ENCODE data around the gene CD19.
"Not testable (repeated sequence)": the region's sequence is repeated elsewhere in the genome, so short reads cannot be mapped to it uniquely, and the experiment has no call there.

Gene CD19

GRCh38 chr16:28910086-28911031 is 21.4 kb upstream of the CD19 start:
- no peak for DNase-seq

- no peak for DNase-seq
These were observed 19.2 kb upstream of the CD19 start for GRCh38 chr16:28912558-28912957.

- no peak for DNase-seq
These were observed 17.6 kb upstream of the CD19 start for GRCh38 chr16:28913946-28914724.

DNA sequence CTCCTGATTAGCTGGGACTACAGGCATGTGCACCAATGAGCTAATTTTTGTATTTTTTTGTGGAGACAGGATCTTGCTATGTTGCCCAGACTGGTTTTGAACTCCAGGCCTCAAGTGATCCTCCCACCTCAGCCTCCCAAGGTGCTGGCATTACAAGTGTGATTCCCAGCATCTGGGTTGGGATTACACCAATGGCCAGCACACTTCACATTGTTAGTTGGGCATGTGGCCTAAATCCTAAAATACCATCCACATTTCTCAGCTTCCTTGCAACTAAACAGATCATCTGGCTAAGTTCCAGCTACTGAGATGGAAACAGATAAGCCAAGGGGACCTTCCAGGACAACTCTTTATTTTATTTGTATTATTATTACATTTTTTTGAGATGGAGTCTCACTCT is 16.6 kb upstream of the CD19 start:
- no peak for DNase-seq

DNA sequence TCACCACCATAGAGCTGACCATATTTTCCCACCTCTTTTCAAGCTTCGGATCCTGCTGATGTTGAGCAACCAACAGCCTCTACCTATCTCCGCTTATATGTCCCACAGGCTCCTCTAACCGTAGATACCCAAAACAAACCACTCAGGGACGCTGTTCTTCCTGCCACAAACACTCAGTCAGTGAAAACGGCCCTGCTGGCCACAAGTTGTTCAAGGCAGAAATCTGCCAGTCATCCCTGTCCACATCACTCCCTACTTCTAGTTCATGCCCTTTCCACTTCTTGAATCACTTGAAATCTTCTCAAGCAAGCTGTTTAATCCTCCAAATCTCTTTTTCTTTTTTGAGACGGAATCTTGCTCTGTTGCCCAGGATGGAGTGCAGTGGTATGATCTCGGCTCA is 14.7 kb upstream of the CD19 start:
- DNase-seq, result no peak

DNA sequence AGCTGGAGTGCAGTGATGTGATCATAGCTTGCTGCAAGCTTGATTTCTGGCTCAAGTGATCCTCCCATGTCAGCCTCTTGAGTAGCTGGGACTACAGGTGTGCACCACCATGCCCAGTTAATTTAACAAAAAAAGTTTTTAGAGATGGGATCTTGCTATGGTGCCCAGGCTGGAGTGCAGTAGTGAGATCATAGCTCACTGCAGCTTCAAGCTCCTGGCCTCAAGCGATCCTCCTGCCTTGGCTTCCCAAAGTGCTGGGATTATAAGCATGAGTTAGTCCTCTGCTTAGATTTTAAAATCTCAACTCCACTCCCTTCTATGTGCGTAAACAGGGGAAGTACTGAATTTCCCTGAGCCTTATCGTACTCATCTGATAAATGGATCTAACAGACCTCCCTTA is 13.1 kb upstream of the CD19 start:
- no peak for DNase-seq

DNA sequence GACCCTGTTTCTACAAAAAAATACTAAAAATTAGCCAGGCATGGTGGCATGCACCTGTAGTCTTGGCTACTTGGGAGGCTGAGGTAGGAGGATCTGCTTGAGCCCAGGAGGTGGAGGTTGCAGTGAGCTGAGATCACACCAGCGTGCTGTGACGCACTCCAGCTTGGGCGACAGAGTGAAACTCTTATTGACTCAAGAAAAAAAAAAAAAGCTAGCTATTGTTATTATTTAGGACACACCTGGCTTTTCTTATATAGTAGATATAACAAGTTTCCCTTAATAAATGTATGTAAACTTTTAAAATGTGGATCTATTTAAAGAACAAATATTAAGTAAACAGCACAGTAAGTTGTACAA is 8.6 kb upstream of the CD19 start:
- DNase-seq, result no peak

GRCh38 chr16:28923652-28924398 is 7.9 kb upstream of the CD19 start:
- DNase-seq, result no peak

DNA sequence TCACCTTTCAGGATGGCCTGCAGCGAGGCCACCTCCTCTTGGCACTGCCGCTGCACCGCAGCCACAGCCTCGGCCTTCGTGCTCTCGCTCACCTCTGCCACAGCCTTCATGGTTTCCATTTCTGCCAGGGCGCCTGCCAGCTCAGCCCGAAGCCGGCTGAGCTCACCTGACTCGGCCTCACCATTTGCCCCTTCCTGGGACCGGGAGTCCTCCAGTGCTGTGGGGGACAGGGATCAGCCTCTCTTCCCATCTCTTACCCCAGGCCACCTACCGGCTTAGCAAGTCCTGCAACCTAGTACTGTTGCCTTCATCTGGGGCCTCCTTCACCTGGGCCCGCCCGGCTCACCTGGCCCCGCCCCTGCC is 7.4 kb upstream of the CD19 start:
- no peak for DNase-seq

GRCh38 chr16:28924762-28925385 is 6.9 kb upstream of the CD19 start, which contains the start of gene RABEP2:
TSS of gene RABEP2 (minus strand) at chr16:28925238. CDS start at chr16:28925163, 75 bp downstream.
- DNase-seq, result peak; percentile 93

DNA sequence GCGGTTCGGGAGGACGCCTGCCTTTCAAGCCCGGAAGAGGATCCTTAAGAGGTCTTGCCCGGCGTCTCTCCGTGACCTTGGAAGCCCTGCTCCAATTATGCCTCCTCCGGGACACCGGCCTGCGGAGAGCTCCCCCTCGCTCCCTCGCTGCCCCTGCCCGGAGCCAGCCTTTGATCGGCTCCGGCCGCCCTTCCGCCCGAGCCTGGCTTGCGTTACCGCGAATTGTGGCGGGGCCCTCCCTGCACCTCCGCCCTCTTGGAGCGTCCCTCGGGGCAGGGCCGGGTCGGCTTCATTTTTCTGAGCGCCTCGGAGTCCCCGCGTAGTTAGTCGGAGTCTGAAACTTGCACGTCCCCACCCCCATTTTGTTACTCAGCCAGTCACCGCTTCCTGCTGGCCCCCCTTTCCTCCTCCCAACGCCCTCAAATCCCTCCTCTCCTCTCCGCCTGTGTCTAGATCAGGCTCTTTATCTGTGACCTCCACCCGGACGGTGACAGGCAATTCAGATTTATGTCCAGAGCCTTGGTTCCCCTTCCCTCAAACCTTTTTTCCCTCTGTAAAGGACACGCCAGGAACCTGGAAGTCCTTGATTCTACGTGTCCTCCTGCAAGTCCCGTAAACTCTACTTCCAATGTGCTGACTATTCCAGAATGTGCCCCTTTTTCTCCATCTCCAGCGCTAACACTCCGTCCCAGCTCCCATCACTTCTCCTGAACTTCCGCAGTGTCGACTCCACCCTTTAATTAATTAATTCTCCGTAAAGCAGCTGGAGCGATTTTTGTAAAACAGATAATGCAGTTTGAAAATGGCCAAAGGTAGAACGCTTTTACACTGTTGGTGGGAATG is 6.2 kb upstream of the CD19 start:
- peak; percentile 73 for DNase-seq

GRCh38 chr16:28926284-28926683 is 5.5 kb upstream of the CD19 start:
- DNase-seq, result not testable (repeated sequence)

DNA sequence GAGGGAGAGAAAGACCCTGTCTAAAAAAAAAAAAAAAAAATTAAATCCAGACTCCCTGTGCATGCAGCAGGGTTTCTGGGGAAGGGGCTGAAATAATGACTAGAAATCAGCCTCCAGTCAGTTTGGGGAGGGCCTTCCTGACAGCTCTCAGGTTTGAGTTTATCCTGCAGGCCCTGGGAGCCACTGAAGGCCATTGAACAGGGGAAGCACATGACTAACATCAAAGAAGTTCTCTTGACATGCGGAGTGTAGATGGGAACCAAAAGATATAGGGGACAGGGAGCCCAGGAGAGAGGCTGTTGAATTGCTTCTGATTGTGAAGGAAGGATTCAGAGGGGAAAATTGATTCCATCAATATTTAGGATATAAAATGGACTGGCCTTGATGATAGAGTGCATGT is 4.0 kb upstream of the CD19 start:
- DNase-seq, result no peak

DNA sequence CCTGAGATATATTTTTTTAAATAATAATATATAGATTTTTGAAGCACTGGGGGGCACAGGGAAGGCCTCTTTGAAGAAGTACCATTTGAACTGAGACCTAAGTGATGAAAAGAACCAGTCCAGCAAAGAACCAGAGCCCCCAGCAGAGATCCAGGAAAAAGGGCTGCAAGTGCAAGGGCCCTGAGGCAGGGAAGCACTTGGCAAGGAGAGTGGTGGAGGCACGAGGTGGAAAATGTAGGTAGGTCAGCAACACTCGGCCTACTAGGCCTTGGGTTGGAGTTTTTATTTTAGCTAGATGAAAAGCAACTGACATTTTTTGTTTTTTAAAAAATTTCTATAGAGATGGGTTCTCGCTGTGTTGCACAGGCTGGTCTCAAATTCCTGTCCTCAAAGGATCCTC is 1.6 kb upstream of the CD19 start:
- no peak for DNase-seq

DNA sequence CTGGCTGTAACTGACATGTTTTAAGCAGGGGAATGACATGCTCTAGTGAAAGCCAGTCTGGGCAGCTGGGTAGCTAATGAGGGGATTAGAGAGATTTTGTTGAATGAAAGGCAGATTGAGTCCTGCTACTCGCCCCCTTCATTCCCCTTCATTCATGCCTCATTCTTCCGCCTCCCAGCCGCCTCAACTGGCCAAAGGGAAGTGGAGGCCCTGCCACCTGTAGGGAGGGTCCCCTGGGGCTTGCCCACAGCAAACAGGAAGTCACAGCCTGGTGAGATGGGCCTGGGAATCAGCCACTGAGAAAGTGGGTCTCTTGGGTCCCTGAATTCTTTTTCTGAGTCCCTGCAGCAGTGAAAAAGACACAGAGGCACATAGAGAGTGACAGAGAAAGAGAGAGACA is 1.1 kb upstream of the CD19 start:
- DNase-seq, result no peak

- DNase-seq, result no peak
These were observed 769 bp downstream of the CD19 start for GRCh38 chr16:28932339-28933141.

GRCh38 chr16:28933171-28933570 is 1.4 kb downstream of the CD19 start:
- no peak for DNase-seq

- DNase-seq, result no peak
These were observed 3.6 kb downstream of the CD19 start for GRCh38 chr16:28935346-28935745.

DNA sequence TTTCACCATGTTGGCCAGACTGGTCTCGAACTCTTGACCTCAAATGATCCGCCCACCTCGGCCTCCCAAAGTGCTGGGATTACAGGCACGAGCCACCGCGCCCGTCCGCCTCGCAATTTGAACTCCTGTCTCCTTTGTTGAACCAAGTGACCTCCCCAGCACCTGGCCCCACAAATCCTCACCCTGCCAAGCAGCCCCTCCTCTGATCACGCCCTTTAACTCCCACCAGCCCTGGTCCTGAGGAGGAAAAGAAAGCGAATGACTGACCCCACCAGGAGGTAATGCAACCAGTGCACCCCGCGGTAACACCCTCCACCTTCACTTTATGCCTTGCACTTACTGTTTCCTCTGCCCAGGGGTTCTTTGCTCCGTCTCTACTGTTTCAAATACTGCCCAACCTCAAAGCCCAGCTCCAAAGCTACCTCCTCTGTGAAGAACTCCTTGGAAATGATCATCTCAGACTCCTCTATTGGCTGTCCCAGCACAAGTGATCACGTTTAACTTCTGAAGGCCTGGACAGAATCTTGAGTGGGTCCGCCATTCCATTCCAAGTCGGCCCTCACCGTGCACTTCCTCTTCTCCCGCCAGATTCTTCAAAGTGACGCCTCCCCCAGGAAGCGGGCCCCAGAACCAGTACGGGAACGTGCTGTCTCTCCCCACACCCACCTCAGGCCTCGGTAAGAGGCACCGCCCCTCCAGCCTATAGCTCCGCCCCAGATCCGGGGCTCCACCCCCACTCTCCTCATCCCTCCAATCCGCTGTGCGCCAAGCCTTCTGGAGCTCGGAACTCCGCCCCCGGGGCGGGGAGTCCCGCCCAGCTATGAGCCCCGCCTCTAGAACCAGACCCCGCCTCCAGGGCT is 4.4 kb downstream of the CD19 start:
- DNase-seq, result peak; percentile 82

- DNase-seq, result no peak
These were observed 5.0 kb downstream of the CD19 start for GRCh38 chr16:28936784-28937155.
